B cell (primary cell): ENCODE data around the gene RNPEP. TPM values are rescaled to one million over a fixed set of nuclear protein-coding genes. Genes with fewer than 3 reads are reported as not detected.

Source experiments
- ATAC-seq: fragments of 200-7000 bp; cut with Tn5 transposase; one replicate; pipeline ENCODE4 v1.10.0; 2021; ENCODE audit warnings: low read depth, mild to moderate bottlenecking, moderate number of reproducible peaks, moderate library complexity
- CTCF ChIA-PET: fragments of 350-600 bp; sonication (Branson Sonifier 250); formaldehyde crosslinking; loops from one replicate; lab custom pipeline; 2021; ENCODE audit warnings: antibody characterized with exemption, inconsistent platforms; lab: Charles Lee
- POLR2A ChIA-PET: fragments of 350-600 bp; sonication (Branson Sonifier 250); formaldehyde crosslinking; loops from one replicate; lab custom pipeline; 2021; ENCODE audit warnings: antibody characterized with exemption; lab: Charles Lee
- DNase-seq: peaks from one replicate; pipeline ENCODE4 v3.0.0; 2013
- H2AFZ ChIP-seq: 2 replicates; pipeline ENCODE4 v1.6.1; 2012; ENCODE audit warnings: mild to moderate bottlenecking, low read depth, low read length; ENCODE audit not compliant: insufficient read depth, poor library complexity, severe bottlenecking
- H3K27ac ChIP-seq, 2 donors: 1 replicate in 1 of 2; 2 replicates in 1 of 2; pipeline ENCODE4 v1.5.1; 2012 to 2013; ENCODE audit warnings: low read length in 2 of 2, mild to moderate bottlenecking in 2 of 2, moderate library complexity in 1 of 2
- H3K27me3 ChIP-seq, 4 experiments: fragments of 200-600 bp in 1 of 4; sonication (generic) in 1 of 4; replicated peaks in 1 of 4; 1 replicate in 2 of 4; 2 replicates in 2 of 4; pipeline versions ENCODE4 v1.6.1 to v1.7.0; 2013 to 2016; ENCODE audit warnings: low read length in 3 of 4, mild to moderate bottlenecking in 2 of 4, mixed read lengths in 1 of 4, moderate library complexity in 1 of 4; ENCODE audit not compliant: insufficient read depth in 4 of 4, control insufficient read depth in 3 of 4; ENCODE audit errors: control extremely low read depth in 1 of 4
- H3K36me3 ChIP-seq, 2 experiments: replicated peaks in 1 of 2; 1 replicate in 1 of 2; 2 replicates in 1 of 2; pipeline versions ENCODE4 v1.6.1 to v1.7.1; 2013; ENCODE audit warnings: low read length in 1 of 2; ENCODE audit not compliant: insufficient read depth in 2 of 2, control insufficient read depth in 1 of 2; ENCODE audit errors: control extremely low read depth in 1 of 2, extremely low read depth in 1 of 2
- H3K4me1 ChIP-seq, 2 donors: fragments of 200-600 bp in 1 of 2; sonication (generic) in 1 of 2; 1 replicate in 1 of 2; 2 replicates in 1 of 2; pipeline versions ENCODE4 v1.5.1 to v1.6.1; 2013 to 2017; ENCODE audit warnings: low read length in 2 of 2; ENCODE audit not compliant: control insufficient read depth in 2 of 2, insufficient read depth in 2 of 2
- H3K4me2 ChIP-seq: replicated peaks from 2 replicates; pipeline ENCODE3; 2012; ENCODE audit warnings: mild to moderate bottlenecking, low read depth, low read length; ENCODE audit not compliant: poor library complexity, severe bottlenecking
- H3K4me3 ChIP-seq, 5 experiments: fragments of 200-600 bp in 1 of 5; sonication (generic) in 1 of 5; 1 replicate in 3 of 5; 2 replicates in 2 of 5; pipeline versions ENCODE4 v1.5.1 to v1.7.0; 2011 to 2016; ENCODE audit warnings: low read length in 4 of 5, mild to moderate bottlenecking in 4 of 5, low read depth in 2 of 5, control low read depth in 1 of 5, moderate library complexity in 1 of 5; ENCODE audit not compliant: insufficient read depth in 1 of 5; ENCODE audit errors: control extremely low read depth in 1 of 5, extremely low read depth in 1 of 5
- H3K79me2 ChIP-seq: fragments of 200-600 bp; sonication (generic); one replicate; pipeline ENCODE4 v1.6.0; 2016; ENCODE audit warnings: low read length; ENCODE audit not compliant: control insufficient read depth, insufficient read depth
- H3K9ac ChIP-seq: fragments of 200-600 bp; sonication (generic); 2 replicates; pipeline ENCODE4 v1.6.1; 2017; ENCODE audit warnings: mild to moderate bottlenecking, low read length, moderate library complexity
- H3K9me3 ChIP-seq, 3 donors: one replicate each; pipeline versions ENCODE4 v1.6.1 to v1.7.1; 2013; ENCODE audit warnings: low read length in 2 of 3; ENCODE audit not compliant: control insufficient read depth in 2 of 3, insufficient read depth in 1 of 3; ENCODE audit errors: control extremely low read depth in 1 of 3
- H4K20me1 ChIP-seq: 2 replicates; pipeline ENCODE4 v1.6.0; 2012; ENCODE audit warnings: mild to moderate bottlenecking, low read length; ENCODE audit not compliant: insufficient read depth, control insufficient read depth, poor library complexity, severe bottlenecking
- H3K27ac Mint-ChIP-seq: one replicate; pipeline ENCODE4 v1.8.0; 2021; ENCODE audit warnings: mixed read lengths
- H3K27me3 Mint-ChIP-seq: one replicate; pipeline ENCODE4 v1.8.0; 2021; ENCODE audit warnings: mixed read lengths
- H3K4me1 Mint-ChIP-seq: one replicate; pipeline ENCODE4 v1.8.0; 2021; ENCODE audit warnings: mixed read lengths
- H3K4me3 Mint-ChIP-seq: one replicate; pipeline ENCODE4 v1.8.0; 2021; ENCODE audit warnings: mixed read lengths
- H3K9me3 Mint-ChIP-seq: one replicate; pipeline ENCODE4 v1.8.0; 2022; ENCODE audit warnings: mixed read lengths; ENCODE audit not compliant: insufficient read depth
- CTCF ChIP-seq: fragments of 200-600 bp; IDR thresholded peaks from one replicate; pipeline ENCODE4 v1.8.0; 2022; ENCODE audit warnings: antibody characterized with exemption, mild to moderate bottlenecking
- EZH2 ChIP-seq: IDR thresholded peaks from 2 replicates; pipeline ENCODE4 v1.6.1; 2012; ENCODE audit warnings: borderline replicate concordance, low read depth, mild to moderate bottlenecking, moderate library complexity, low read length; ENCODE audit not compliant: insufficient read depth, poor library complexity, severe bottlenecking
- WGBS: methylation state at CpG from one replicate; pipeline ENCODE4 v1.1.5; 2013; ENCODE audit warnings: missing lambda C conversion rate; ENCODE audit not compliant: insufficient coverage; 5-methylcytosine and 5-hydroxymethylcytosine counted together
- intact Hi-C: fragments of 100-400 bp; cut with micrococcal nuclease; formaldehyde crosslinking; loops from one replicate; pipeline ENCODE4 v1.10.0; 2022
- polyA plus RNA-seq: library from polyadenylated mRNA; depleted of rRNA; stranded (reverse); fragments of >200 nt; gene quantifications from 2 replicates; pipeline ENCODE4 v1.2.3, GENCODE V29; 2012
- total RNA-seq, 2 donors: library from RNA; stranded (reverse); fragments of 120-200 nt in 1 of 2; gene quantifications; 1 replicate in 1 of 2; 2 replicates in 1 of 2; pipeline versions ENCODE4 v1.2.3 to v1.2.4, GENCODE V29; 2013 to 2022

The RNPEP gene
- total and polyA plus RNA-seq, 2 donors (not counting 1 experiment from before 2014, with no cell fraction given), result 28.9 to 42.9 TPM

GRCh38 chr1:201938440-201939035 lies 43.9 kb upstream of the RNPEP start:
- Histone ChIP-seq H3K9ac (no peak overlapping the region), H3K4me1 (no peaks in the 10 kb centered on the region), H3K27ac (no peak overlapping the region), H3K9me3 (no peaks in the 10 kb centered on the region), H2AFZ (no peak overlapping the region), H4K20me1 (no peaks in the 10 kb centered on the region), H3K4me2 (no peak overlapping the region), H3K27me3 (peaks cover 0 to 17% (median 4%) of the 10 kb centered on the region in 4 experiments), H3K36me3 (no peaks in the 10 kb centered on the region), H3K4me3 (no peak overlapping the region), H3K79me2 (no peaks in the 10 kb centered on the region)
- POLR2A ChIA-PET, result no interaction called here
- WGBS, result 96% methylated on average over 3 of the region's 4 CpGs
- no peaks in the 10 kb centered on the region for H3K9me3 Mint-ChIP-seq
- no peak for DNase-seq
- ATAC-seq, result no peak
- CTCF ChIA-PET, result no interaction called here
- intact Hi-C loops, result no loop called here
- peaks cover 32% of the 10 kb centered on the region for H3K27me3 Mint-ChIP-seq
- no peaks in the 10 kb centered on the region for H3K4me1 Mint-ChIP-seq
- H3K4me3 Mint-ChIP-seq, result no peak overlapping the region
- H3K27ac Mint-ChIP-seq, result no peak overlapping the region
- TF ChIP-seq CTCF (no peak), EZH2 (no peak)

GRCh38 chr1:201939148-201939547 lies 43.3 kb upstream of the RNPEP start:
- POLR2A ChIA-PET, result no interaction called here

More at GRCh38 chr1:201939148-201939547, 43.3 kb upstream of the RNPEP start:
- no peak for DNase-seq
- CTCF ChIA-PET, result no interaction called here
- no peak for TF ChIP-seq CTCF
- TF ChIP-seq EZH2, result no peak
- no peak overlapping the region for H3K9ac ChIP-seq
- H3K4me1 ChIP-seq, result no peaks in the 10 kb centered on the region
- H3K27me3 ChIP-seq, result peaks cover 0 to 20% (median 6%) of the 10 kb centered on the region in 4 experiments
- no peak for ATAC-seq
- no peak overlapping the region for H3K27ac ChIP-seq
- Mint-ChIP-seq H3K27ac (no peak overlapping the region), H3K4me1 (no peaks in the 10 kb centered on the region), H3K27me3 (peaks cover 36% of the 10 kb centered on the region), H3K9me3 (no peaks in the 10 kb centered on the region), H3K4me3 (no peak overlapping the region)
- no peak overlapping the region for H3K4me3 ChIP-seq
- H4K20me1 ChIP-seq, result no peaks in the 10 kb centered on the region
- WGBS, result 100% methylated on average over 1 of the region's 4 CpGs
- no peak overlapping the region for H3K4me2 ChIP-seq
- intact Hi-C loops, result no loop called here
- H3K79me2 ChIP-seq, result no peaks in the 10 kb centered on the region
- no peaks in the 10 kb centered on the region for H3K9me3 ChIP-seq
- no peaks in the 10 kb centered on the region for H3K36me3 ChIP-seq
- no peak overlapping the region for H2AFZ ChIP-seq
